ENCODE data around the gene TMEM259.

Gene TMEM259

GRCh38 chr19:1055886-1056620 is 35.1 kb upstream of the TMEM259 start:
- no peak for DNase-seq (ENCODE audit: low read depth in 2 of 2)

DNA sequence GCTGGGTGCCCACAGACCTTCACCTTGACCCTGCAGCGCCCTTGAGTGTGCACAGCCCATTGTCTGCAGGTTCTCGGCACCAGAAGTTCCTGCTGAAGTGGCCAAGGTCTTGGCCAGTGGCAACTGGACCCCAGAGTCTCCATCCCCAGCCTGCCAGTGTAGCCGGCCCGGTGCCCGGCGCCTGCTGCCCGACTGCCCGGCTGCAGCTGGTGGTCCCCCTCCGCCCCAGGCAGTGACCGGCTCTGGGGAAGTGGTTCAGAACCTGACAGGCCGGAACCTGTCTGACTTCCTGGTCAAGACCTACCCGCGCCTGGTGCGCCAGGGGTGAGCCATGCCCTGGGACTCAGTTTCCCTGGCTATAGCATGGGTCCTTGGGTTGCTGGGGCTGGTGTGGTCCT is 34.1 kb upstream of the TMEM259 start:
- no peak for DNase-seq (ENCODE audit: low read depth in 2 of 2)

DNA sequence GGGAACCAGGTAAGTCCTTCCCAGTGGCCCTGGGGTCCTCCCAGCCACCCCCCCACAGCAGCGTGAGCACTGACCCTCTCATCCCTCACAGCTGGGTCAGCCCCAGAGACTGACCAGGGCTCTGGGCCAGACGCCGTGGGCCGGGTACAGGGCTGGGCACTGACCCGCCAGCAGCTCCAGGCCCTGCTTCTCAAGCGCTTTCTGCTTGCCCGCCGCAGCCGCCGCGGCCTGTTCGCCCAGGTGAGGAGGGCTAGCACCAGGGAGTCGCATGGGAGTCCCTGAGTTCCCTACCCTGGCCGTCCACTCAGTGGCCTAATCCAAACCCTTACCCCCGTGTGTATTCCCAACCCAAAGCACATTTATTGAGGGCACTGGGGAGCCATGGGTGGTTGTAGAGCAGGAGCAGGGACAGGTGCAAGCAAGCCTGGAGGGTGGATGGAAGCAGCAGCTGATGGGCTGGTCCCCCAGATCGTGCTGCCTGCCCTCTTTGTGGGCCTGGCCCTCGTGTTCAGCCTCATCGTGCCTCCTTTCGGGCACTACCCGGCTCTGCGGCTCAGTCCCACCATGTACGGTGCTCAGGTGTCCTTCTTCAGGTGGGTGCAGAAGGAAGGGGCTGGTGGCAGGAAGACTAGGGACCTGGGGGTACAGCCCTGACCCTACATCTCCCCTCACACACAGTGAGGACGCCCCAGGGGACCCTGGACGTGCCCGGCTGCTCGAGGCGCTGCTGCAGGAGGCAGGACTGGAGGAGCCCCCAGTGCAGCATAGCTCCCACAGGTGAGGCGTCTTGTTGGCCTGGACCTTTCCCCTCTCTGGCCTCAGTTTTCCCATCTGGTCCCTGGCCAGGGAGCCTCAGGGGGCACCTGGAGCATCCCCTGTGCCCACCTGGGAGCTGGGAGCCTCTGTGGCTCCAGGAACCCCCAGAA is 33.4 kb upstream of the TMEM259 start:
- DNase-seq (ENCODE audit: low read depth in 2 of 2): no peak

DNA sequence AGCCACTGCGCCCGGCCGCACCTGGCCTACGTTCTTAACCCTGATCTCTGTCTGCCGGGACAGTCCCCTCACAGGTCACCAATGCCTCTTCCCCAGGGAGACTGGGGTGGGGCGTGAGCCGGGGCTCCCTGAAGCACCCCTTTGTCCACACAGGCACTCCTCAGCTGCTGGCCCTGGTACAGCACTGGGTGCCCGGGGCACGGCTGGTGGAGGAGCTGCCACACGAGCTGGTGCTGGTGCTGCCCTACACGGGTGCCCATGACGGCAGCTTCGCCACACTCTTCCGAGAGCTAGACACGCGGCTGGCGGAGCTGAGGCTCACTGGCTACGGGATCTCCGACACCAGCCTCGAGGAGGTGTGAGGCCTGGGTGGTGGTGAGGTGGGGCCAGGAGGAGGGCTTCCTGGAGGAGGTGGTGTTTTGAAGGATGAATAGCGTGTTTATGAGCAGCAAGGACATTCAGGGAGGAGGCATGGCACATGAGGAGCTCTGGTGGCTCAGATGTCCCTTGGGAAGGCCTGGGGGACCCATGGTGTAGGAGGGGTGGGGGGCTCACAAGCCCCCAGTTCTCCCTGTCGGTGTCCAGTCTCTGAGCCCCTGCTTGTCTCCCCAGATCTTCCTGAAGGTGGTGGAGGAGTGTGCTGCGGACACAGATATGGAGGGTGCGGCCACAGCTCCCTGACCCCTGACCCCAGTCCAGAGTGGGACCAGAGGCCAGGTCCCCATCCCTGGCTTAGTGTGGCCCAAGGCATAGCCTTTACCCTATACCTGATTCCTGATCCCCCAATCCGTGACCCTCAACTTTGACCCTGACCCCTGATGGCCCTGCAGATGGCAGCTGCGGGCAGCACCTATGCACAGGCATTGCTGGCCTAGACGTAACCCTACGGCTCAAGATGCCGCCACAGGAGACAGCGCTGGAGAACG is 32.5 kb upstream of the TMEM259 start:
- no peak for DNase-seq (ENCODE audit: low read depth in 2 of 2)

DNA sequence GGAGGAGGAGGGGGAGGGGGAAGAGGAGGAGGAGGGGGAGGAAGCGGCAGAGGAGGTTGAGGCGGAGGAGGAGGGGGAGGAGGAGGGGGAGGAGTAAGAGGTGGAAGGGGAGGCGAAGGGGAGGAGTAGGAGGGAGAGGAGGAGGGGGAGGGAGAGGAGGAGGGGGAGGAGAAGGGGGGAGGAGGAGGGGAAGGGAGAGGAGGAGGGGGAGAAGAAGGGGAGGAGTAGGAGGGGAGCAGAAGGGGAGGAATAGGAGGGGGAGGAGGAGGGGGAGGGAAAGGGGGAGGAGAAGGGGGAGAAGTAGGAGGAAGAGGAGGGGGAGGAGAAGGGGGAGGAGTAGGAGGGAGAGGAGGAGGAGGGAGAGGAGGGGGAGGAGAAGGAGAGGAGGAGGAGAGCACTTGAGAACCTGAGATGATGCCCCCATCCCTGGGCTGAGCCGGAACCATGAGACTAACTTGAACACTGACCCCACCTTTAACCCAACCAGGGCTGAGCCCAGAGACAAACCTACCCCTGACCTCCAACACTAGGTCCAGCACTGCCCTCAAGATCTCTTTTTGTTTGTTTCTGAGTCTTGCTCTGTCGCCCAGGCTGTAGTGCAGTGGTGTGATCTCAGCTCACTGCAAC is 31.5 kb upstream of the TMEM259 start:
- DNase-seq (ENCODE audit: low read depth in 2 of 2): no peak

DNA sequence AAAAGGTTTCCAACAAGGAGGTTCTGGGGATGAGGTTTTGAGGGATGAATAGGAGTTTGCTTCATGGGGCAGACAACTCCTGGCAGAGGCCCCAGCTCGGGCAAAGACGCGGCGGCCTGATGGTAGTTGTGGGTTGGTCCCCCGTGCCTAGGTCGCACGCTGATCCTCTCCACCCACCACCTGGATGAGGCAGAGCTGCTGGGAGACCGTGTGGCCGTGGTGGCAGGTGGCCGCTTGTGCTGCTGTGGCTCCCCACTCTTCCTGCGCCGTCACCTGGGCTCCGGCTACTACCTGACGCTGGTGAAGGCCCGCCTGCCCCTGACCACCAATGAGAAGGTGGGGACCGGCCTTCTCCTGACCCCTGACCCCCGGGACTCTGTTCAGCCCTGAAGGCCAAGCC is 30.9 kb upstream of the TMEM259 start:
- DNase-seq (ENCODE audit: low read depth in 2 of 2): no peak

DNA sequence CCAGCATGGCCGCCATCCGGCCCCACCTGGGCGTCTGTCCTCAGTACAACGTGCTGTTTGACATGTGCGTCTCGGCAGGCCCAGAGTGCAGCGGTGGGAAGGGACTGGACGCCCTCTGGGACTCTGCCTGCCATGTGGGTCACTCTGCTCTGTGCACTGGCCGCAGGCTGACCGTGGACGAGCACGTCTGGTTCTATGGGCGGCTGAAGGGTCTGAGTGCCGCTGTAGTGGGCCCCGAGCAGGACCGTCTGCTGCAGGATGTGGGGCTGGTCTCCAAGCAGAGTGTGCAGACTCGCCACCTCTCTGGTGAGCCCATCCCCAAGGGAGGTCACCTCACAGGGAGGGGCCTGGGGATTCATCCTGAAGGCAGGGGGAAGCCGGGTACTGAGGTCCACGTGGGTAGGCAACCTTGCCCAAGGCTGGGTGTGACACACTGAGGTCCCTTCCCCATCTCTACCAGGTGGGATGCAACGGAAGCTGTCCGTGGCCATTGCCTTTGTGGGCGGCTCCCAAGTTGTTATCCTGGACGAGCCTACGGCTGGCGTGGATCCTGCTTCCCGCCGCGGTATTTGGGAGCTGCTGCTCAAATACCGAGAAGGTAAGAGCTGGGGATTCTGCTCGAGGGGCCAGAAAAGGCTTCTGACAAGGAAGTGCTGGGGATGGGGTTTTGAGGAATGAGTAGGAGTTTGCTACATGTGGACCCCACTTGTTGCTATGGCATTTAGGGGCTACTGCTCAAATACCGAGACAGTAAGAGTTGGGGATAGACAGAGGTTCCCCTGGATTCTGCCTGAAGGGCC is 30.3 kb upstream of the TMEM259 start:
- no peak for DNase-seq (ENCODE audit: low read depth in 2 of 2)

- DNase-seq (ENCODE audit: low read depth in 2 of 2): no peak
Observed at GRCh38 chr19:1049800-1050199, 28.9 kb upstream of the TMEM259 start.

GRCh38 chr19:1049106-1049505 is 28.2 kb upstream of the TMEM259 start:
- DNase-seq (ENCODE audit: low read depth in 2 of 2): no peak

- no peak for DNase-seq (ENCODE audit: low read depth in 2 of 2)
Observed at GRCh38 chr19:1047696-1048147, 26.8 kb upstream of the TMEM259 start.

DNA sequence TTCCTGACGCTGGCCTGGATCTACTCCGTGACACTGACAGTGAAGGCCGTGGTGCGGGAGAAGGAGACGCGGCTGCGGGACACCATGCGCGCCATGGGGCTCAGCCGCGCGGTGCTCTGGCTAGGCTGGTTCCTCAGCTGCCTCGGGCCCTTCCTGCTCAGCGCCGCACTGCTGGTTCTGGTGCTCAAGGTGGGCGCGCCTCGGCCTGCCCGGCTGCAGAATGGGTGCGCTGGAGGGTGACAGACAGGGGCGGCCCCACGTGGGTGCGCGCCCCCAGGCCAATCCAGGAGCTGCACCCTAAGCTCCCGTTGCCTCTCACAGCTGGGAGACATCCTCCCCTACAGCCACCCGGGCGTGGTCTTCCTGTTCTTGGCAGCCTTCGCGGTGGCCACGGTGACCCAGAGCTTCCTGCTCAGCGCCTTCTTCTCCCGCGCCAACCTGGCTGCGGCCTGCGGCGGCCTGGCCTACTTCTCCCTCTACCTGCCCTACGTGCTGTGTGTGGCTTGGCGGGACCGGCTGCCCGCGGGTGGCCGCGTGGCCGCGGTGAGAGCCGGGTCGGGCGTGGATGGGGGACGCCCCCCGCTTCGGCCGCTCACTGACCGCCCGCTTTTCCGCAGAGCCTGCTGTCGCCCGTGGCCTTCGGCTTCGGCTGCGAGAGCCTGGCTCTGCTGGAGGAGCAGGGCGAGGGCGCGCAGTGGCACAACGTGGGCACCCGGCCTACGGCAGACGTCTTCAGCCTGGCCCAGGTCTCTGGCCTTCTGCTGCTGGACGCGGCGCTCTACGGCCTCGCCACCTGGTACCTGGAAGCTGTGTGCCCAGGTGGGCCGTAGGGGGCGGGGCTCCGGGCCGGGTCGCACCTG is 26.1 kb upstream of the TMEM259 start:
- no peak for DNase-seq (ENCODE audit: low read depth in 2 of 2)

DNA sequence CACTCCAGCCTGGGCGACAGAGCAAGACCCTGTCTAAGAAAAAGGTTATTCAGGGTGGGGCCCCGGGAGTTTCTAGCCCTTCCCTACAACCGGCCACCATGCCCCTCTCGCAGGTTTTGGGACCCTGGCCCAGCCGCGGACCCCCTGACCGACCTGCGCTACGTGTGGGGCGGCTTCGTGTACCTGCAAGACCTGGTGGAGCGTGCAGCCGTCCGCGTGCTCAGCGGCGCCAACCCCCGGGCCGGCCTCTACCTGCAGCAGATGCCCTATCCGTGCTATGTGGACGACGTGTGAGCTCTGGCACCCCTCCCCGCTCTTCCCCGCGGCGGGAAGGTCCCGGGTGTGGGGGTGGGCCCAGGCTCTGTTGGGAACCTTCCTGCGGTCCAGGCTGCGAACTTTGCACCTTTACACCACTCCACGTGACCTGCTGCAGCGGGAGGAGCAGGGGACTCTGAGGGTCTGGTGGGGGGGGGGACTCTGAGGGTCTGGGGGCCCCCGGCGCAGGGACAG is 25.2 kb upstream of the TMEM259 start:
- DNase-seq (ENCODE audit: low read depth in 2 of 2): no peak

DNA sequence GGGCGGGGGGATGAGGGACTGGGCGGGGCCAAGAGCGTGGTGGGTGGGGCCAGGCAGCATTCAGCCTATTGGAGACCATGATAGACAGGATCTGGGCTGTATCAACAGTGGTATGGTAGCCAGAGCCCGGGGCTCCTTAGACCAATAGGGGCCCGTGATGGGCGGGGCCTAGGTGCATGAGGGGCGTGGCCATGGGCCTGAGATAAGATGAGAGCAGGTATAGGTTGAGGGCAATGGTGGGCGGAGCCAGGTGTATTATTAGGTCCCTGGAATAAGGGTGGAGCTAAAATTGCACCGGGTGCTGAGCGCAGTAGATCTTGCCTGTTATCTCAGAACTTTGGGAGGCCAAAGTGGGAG is 24.3 kb upstream of the TMEM259 start:
- no peak for DNase-seq (ENCODE audit: low read depth in 2 of 2)

DNA sequence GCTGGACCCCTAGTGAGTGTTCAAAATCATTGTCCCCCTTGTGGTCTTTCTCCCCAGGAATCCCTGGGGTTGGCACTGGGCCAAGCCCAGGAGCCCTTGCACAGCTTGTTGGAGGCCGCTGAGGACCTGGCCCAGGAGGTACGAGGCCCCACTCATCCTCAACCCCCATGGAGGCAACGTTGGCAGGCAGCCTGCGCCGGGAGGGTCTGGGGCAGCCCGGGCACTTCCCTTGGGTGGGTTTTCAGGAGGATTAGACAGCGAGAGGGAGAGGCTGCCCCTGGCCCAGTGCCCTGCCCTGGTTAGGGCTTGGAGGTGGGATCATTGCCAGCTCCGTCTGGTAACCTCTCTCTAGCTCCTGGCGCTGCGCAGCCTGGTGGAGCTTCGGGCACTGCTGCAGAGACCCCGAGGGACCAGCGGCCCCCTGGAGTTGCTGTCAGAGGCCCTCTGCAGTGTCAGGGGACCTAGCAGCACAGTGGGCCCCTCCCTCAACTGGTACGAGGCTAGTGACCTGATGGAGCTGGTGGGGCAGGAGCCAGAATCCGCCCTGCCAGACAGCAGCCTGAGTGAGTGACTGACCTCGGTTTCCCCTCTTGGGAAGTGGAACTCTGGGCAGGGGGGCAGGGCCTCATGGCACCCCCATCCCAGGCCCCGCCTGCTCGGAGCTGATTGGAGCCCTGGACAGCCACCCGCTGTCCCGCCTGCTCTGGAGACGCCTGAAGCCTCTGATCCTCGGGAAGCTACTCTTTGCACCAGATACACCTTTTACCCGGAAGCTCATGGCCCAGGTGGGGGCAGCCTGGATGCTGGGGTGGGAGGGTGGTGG is 22.0 kb upstream of the TMEM259 start:
- DNase-seq (ENCODE audit: low read depth in 2 of 2): no peak

GRCh38 chr19:1041835-1042685 is 21.1 kb upstream of the TMEM259 start:
- no peak for DNase-seq (ENCODE audit: low read depth in 2 of 2)

DNA sequence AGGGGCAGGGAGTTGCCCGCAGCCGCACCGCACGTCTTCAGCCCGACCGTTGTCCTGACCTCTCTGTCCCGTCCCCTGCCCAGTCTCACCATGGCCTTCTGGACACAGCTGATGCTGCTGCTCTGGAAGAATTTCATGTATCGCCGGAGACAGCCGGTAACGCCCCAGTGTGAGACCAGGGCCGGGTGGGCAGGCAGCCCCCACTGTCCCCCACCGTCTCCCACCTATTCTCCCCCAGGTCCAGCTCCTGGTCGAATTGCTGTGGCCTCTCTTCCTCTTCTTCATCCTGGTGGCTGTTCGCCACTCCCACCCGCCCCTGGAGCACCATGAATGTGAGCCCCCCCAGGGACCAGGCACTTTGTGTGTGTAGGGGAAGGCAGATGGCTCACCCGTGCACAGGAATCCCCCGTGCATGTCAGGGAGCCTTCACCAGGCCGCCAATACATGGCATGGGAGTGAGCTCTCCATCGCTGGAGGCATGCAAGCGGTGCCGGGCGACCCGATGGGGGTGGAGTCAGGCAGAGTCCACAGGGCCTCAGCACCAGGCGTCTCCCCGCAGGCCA is 20.4 kb upstream of the TMEM259 start:
- no peak for DNase-seq (ENCODE audit: low read depth in 2 of 2)
